Activated naive CD8-positive, alpha-beta T cell treated with anti-CD3 and anti-CD28 coated beads, Interleukin-2, amount 10 ng/mL, durations not matched to agents 7 days and 5 days (primary cell): Measurements from ENCODE around the gene RUFY3. TPM values are rescaled to one million over a fixed set of nuclear protein-coding genes. Genes with fewer than 3 reads are reported as not detected.

Experiments used
- ATAC-seq: fragments of 150-1000 bp; cut with Tn5 transposase; one replicate; pipeline ENCODE4 v1.10.0; 2021; ENCODE audit warnings: low read depth, moderate library complexity
- POLR2A ChIA-PET: fragments of 350-600 bp; sonication (Branson Sonifier 250); formaldehyde crosslinking; loops from one replicate; lab custom pipeline; 2021; ENCODE audit warnings: antibody characterized with exemption; lab: Charles Lee
- DNase-seq: peaks from one replicate; pipeline ENCODE4 v3.0.0; 2021
- H3K27ac Mint-ChIP-seq: one replicate; pipeline ENCODE4 v1.8.0; 2022; ENCODE audit warnings: mild to moderate bottlenecking, mixed read lengths
- H3K27me3 Mint-ChIP-seq: one replicate; pipeline ENCODE4 v1.8.0; 2022; ENCODE audit warnings: mild to moderate bottlenecking, moderate library complexity, mixed read lengths
- H3K36me3 Mint-ChIP-seq: one replicate; pipeline ENCODE4 v1.8.0; 2021; ENCODE audit warnings: mild to moderate bottlenecking, mixed read lengths
- H3K4me1 Mint-ChIP-seq: one replicate; pipeline ENCODE4 v1.8.0; 2021; ENCODE audit warnings: mixed read lengths
- H3K4me3 Mint-ChIP-seq: one replicate; pipeline ENCODE4 v1.8.0; 2022; ENCODE audit warnings: mild to moderate bottlenecking, moderate library complexity, mixed read lengths
- H3K9me3 Mint-ChIP-seq: one replicate; pipeline ENCODE4 v1.8.0; 2021; ENCODE audit warnings: mixed read lengths
- total RNA-seq, 2 experiments: library from RNA; stranded (reverse); gene quantifications; one replicate each; pipeline ENCODE4 v1.2.3, GENCODE V29; 2021

Gene RUFY3
- total RNA-seq, 2 experiments from 2014 or later: 38.0 to 38.5 TPM

DNA sequence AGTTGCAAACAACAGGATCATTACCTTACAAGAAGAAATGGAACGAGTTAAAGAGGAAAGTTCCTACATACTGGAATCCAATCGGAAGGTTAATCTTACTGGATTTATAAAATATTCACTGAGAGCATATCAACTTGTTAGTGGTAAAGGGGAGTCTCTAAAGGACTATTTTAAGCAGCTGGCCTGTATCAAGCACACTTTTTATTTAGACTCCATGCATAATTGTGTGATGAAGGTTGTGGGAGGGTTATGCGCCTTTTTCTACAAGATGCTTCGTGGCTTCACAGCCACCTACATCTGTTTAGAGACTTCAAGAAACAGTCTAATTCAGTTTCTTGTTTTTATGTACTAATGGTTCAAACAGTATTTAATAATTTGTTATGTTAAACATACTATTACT lies 61.3 kb downstream of the RUFY3 start:
- POLR2A ChIA-PET: no interaction called here

DNA sequence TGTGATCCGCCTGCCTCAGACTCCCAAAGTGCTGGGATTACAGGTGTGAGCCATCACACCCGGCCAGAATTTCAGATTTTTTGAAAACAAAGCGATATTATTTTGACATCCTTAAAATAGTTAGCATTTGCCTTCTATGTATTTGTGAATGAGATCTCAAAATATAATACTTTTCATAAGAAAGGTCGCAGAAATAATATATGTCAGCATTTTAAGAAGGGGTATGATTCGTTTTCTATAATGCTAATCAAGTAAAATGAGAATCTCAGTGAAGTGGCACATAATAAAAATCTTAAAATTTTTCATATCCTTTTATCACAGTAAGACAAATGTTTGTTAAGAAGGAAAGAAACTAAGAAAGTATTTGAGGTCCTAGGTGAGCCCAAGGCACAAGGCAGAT lies 65.7 kb downstream of the RUFY3 start:
- no peaks in the 10 kb centered on the region for H3K4me1 Mint-ChIP-seq
- H3K4me3 Mint-ChIP-seq: no peak overlapping the region
- H3K27me3 Mint-ChIP-seq: no peaks in the 10 kb centered on the region
- H3K27ac Mint-ChIP-seq: no peak overlapping the region
- H3K9me3 Mint-ChIP-seq: no peaks in the 10 kb centered on the region
- ATAC-seq: no peak
- peaks cover 18% of the 10 kb centered on the region for H3K36me3 Mint-ChIP-seq
- no peak for DNase-seq
- POLR2A ChIA-PET: no interaction called here

More for the DNA sequence above, 61.3 kb downstream of the RUFY3 start:
- ATAC-seq (no peak), DNase-seq (no peak)
- peaks cover 7% of the 10 kb centered on the region for H3K36me3 Mint-ChIP-seq
- H3K27me3 Mint-ChIP-seq: no peaks in the 10 kb centered on the region
- H3K4me3 Mint-ChIP-seq: no peak overlapping the region
- H3K9me3 Mint-ChIP-seq: no peaks in the 10 kb centered on the region
- H3K27ac Mint-ChIP-seq: no peak overlapping the region
- H3K4me1 Mint-ChIP-seq: no peaks in the 10 kb centered on the region

DNA sequence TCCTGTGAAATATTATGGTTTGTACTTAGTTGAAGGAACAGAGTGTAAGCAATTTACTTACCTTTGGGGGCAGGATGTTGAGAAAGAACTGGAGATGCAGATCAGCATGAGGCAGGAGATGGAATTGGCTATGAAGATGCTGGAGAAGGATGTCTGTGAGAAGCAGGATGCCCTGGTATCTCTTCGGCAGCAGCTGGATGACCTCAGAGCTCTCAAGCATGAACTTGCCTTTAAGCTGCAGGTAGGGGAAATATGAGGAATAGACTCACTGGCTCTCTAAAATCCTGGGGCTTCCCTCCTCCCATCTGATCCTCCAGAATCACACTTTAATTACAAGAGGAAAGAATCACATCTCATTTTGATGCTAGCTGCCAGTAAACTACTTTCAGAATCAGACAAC lies 67.0 kb downstream of the RUFY3 start:
- Mint-ChIP-seq H3K9me3 (no peaks in the 10 kb centered on the region), H3K36me3 (peaks cover 22% of the 10 kb centered on the region), H3K4me1 (no peaks in the 10 kb centered on the region), H3K4me3 (no peak overlapping the region), H3K27me3 (no peaks in the 10 kb centered on the region), H3K27ac (no peak overlapping the region)
- no peak for ATAC-seq
- POLR2A ChIA-PET: no interaction called here
- no peak for DNase-seq

DNA sequence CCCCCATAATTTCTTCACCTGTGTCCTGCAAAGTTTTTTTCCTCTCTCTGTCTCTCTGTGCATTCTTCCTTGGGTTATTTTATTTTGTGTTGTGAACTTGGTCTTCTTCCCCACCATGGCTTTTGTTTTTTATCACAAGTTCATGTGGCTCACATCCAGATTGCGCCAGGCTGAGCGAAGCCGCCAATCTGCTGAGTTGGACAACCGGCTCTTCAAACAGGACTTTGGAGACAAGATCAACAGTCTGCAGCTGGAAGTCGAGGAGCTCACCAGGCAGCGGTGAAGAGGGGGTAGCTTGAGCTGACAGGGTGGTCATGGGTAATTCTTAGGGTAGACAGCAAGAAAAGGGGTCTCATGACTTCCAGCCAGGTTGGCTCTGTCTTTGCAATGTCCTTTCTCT lies 71.9 kb downstream of the RUFY3 start:
- DNase-seq (no peak), ATAC-seq (no peak)
- peaks cover 26% of the 10 kb centered on the region for H3K36me3 Mint-ChIP-seq
- no peaks in the 10 kb centered on the region for H3K4me1 Mint-ChIP-seq
- POLR2A ChIA-PET: no interaction called here
- no peak overlapping the region for H3K27ac Mint-ChIP-seq
- H3K4me3 Mint-ChIP-seq: no peak overlapping the region
- H3K27me3 Mint-ChIP-seq: no peaks in the 10 kb centered on the region
- no peaks in the 10 kb centered on the region for H3K9me3 Mint-ChIP-seq

DNA sequence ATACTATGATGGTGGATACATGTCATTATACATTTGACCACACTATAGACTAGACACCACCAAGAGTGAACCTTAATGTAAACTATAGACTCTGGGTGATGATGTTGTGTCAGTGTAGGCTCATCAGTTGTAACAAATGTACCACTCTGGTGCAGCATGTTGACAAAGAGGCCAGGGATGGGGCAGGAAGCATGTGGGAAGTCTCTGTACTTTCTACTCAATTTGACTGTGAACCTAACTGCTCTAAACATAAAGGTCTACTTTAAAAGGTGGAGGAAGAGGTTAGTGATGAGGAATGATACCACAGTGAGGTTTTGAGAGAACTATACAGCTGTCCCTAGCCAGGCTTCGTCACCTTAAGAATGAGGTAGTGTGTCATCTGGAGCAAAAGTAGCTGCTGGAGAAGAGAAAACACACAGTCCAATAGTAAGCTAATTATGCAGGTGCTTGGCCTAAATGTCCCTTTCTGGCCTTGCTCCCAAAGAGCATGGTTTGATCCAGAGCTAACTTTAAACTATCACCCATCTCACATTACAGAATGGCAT lies 79.6 kb downstream of the RUFY3 start:
- Mint-ChIP-seq H3K36me3 (peaks cover 9% of the 10 kb centered on the region), H3K9me3 (no peaks in the 10 kb centered on the region), H3K4me1 (peaks cover 15% of the 10 kb centered on the region), H3K27ac (peak overlapping the region; percentile 46), H3K27me3 (no peaks in the 10 kb centered on the region), H3K4me3 (no peak overlapping the region)
- DNase-seq: no peak
- ATAC-seq: peak; percentile 93
- POLR2A ChIA-PET: no interaction called here

DNA sequence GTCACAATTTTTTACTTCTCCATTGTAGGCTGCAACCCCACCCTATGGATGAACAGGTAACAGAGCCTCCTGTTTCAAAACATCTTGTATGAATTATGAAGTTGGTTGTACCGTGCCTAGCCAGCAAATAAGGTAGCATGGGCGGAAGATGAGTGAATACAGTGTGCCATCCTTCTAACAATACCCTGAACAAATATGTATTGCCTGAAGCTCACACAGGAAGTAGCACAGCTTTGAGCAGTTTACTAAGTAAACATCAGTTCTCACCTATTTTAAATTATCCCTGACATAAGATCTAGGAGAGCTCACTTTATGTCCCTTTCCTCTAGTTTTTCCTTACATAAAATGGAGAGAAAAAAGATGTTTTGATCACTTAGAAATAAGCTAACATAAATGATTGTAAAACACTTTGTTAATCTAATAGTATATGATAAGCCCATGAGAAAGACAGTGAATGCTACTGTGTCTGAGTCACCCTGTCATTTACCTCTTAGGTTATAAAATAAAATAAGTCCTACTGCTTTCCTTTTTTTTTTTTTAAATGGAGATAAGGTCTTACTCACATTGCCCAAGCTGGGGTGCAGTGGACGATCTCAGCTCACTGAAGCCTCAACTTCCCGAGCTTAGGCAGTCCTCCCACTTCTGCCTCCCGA lies 81.3 kb downstream of the RUFY3 start:
- Mint-ChIP-seq H3K36me3 (peaks cover 4% of the 10 kb centered on the region), H3K27ac (no peak overlapping the region), H3K9me3 (no peaks in the 10 kb centered on the region), H3K4me1 (peaks cover 15% of the 10 kb centered on the region), H3K4me3 (no peak overlapping the region), H3K27me3 (no peaks in the 10 kb centered on the region)
- POLR2A ChIA-PET: no interaction called here
- ATAC-seq: no peak
- no peak for DNase-seq

DNA sequence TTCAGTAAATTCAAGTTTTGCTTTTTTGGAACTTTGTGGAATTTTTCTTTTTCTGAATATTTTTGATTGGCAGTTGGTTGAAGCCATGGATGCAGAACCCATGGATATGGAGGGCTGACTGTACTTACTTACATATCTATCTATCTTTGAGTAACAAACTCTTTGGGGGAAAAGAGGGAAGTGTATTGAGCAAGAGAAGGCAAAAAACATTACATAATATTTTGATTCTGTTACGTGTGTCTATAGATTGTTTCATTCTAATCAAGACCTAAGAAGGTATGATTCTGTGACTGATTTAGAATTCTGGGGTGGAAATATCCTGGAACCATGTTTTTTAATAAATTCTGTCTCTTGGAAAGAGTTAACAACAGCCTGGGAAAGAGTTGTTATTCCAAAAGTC lies 86.4 kb downstream of the RUFY3 start:
- no peak overlapping the region for H3K4me3 Mint-ChIP-seq
- H3K4me1 Mint-ChIP-seq: peaks cover 2% of the 10 kb centered on the region
- peaks cover 6% of the 10 kb centered on the region for H3K36me3 Mint-ChIP-seq
- H3K27me3 Mint-ChIP-seq: no peaks in the 10 kb centered on the region
- H3K27ac Mint-ChIP-seq: no peak overlapping the region
- ATAC-seq (no peak), DNase-seq (no peak)
- POLR2A ChIA-PET: no interaction called here
- H3K9me3 Mint-ChIP-seq: no peaks in the 10 kb centered on the region

DNA sequence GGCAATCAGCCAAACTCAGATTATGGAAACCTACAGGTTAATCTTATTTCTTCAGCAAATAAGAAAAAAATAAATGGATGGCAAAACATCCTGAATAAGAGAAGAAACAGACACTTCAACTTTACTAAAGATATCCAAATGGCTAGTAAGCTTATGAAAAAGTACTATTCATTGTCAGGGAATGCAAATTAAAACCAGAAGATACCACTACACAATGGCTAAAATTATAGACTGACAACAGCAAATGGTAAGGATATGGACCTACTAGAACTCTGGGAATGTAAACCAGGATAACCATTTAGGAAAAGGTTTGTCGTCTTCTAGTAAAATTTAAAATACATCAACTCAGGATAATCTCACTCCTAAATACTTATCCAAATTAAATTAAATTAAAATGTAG lies 93.6 kb downstream of the RUFY3 start:
- Mint-ChIP-seq H3K4me3 (no peak overlapping the region), H3K36me3 (peaks cover 31% of the 10 kb centered on the region), H3K27ac (no peak overlapping the region), H3K4me1 (peaks cover 11% of the 10 kb centered on the region), H3K27me3 (no peaks in the 10 kb centered on the region), H3K9me3 (peaks cover 2% of the 10 kb centered on the region)
- ATAC-seq: no peak
- no peak for DNase-seq
- POLR2A ChIA-PET: no interaction called here

DNA sequence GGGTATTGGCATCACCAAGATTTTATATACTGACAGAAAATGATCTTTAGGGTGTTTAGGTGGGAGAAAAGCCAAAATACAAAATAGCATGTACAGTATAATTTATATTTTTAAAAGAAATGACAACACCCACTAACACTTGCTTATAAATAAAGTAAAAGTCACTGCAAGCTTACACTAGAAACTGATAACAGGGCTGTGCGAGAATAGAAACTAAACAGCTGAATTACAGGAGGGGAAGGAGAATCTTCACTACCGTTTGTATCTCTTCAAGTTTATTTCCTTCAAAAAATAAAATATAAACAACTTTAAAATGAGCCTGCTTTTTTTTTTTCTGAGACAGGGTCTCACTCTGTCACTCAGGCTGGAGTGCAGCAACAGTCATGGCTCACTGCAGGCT lies 95.1 kb downstream of the RUFY3 start:
- Mint-ChIP-seq H3K36me3 (peaks cover 34% of the 10 kb centered on the region), H3K9me3 (peaks cover 2% of the 10 kb centered on the region), H3K4me3 (no peak overlapping the region), H3K27me3 (no peaks in the 10 kb centered on the region), H3K4me1 (peaks cover 11% of the 10 kb centered on the region), H3K27ac (no peak overlapping the region)
- POLR2A ChIA-PET: interaction anchor here (0.7 kb wide), 1 partner anchor 110 kb away, joined by 3 read pairs; no protein-coding TSS in a partner anchor
- no peak for DNase-seq
- no peak for ATAC-seq

DNA sequence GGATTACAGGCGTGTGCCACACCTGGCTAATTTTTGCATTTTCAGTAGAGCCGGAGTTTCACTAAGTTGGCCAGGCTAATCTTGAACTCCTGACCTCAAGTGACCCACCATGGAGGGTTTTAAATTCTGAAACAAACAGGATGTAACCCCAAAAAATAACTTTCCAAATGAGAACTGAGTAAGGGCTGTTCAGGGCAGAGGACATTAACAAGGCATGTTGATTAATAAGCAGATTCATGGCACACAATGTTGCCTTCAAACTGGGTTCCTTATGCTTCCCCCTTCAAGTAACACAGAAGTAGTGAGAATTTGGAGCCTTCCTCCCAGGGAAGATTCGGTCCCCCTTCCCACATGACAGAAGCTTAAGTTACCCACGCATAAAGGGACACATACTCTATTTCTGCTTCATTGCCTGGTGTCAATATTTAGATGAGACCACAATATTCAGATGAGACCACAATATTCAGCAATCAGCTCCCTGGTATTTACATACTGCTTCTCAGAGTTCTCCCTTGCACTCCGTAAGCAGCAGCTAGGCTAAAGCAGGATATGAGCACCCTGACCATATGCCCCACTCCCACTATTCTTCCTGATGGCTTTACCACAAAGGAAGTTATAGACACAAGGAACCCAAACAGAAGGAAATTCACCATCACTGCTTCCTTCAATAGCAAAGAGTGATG lies 96.5 kb downstream of the RUFY3 start:
- H3K4me3 Mint-ChIP-seq: no peak overlapping the region
- POLR2A ChIA-PET: interaction anchor here (1.4 to 1.9 kb wide), 2 partner anchors 20 to 84 kb away, joined by 3 to 5 read pairs; partner anchors contain the start of gene MOB1B
- ATAC-seq: no peak
- peaks cover 11% of the 10 kb centered on the region for H3K4me1 Mint-ChIP-seq
- H3K9me3 Mint-ChIP-seq: peaks cover 2% of the 10 kb centered on the region
- H3K36me3 Mint-ChIP-seq: peaks cover 44% of the 10 kb centered on the region
- no peaks in the 10 kb centered on the region for H3K27me3 Mint-ChIP-seq
- H3K27ac Mint-ChIP-seq: no peak overlapping the region
- DNase-seq: no peak

DNA sequence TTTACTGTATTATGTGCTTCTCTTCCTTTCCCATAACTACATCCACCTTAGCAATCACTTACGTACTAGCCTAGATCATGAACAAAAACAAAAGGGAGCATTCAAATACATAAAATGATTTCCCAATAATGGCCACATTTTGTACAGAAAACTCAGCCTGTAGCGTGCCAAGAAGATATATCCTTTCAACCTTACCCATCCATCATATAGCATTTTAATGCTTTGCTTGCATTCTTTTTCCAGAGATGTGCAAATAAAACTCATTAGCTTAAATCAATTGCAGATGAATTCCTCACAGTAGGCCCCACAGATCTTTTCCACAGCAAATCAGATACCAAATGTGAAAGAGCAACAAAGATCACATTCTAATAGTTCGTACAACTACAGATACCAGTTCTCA lies 97.2 kb downstream of the RUFY3 start:
- Mint-ChIP-seq H3K4me3 (no peak overlapping the region), H3K4me1 (peaks cover 11% of the 10 kb centered on the region), H3K27ac (no peak overlapping the region), H3K9me3 (peaks cover 2% of the 10 kb centered on the region), H3K27me3 (no peaks in the 10 kb centered on the region), H3K36me3 (peaks cover 46% of the 10 kb centered on the region)
- ATAC-seq (no peak), DNase-seq (no peak)
- POLR2A ChIA-PET: interaction anchor here (1.4 to 1.9 kb wide), 2 partner anchors 19 to 83 kb away, joined by 3 to 5 read pairs; partner anchors contain the start of gene MOB1B

DNA sequence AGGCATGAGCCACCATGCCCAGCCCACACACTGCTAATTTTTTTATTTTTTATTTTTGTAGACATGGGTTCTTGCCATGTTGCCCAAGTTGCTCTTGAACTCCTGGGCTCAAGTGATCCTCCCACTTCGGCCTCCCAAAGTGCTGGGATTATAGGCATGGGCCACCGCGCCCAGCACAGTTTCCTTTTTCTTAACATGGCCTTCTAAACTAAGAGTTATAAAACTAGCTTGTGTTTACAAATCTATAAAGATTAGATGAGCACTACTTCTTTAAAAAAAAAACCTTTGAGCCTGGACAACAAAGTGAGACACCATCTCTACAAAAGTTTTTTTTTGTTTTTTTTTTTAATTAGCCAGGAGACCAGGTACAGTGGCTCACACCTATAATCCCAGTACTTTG lies 107.3 kb downstream of the RUFY3 start:
- peaks cover 33% of the 10 kb centered on the region for H3K36me3 Mint-ChIP-seq

DNA sequence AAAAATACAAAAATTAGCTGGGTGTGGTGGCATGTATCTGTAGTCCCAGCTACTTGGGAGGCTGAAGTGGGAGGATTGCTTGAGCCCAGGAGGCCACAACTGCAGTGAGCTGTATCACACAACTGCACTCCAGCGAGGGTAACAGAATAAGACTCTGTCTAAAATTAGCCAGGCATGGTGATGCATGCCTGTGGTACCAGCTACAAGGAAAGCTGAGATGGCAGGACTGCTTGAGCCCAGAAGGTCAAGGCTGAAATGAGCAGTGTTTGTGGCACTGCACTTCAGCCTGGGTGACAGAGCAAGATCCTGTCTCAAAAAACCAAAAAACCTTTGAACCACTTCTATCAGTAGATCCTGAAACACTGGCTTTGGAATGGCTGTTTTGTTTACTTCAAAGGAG lies 107.7 kb downstream of the RUFY3 start:
- peaks cover 5% of the 10 kb centered on the region for H3K4me1 Mint-ChIP-seq
- POLR2A ChIA-PET: interaction anchor here (0.6 to 1.4 kb wide), 2 partner anchors 9 to 143 kb away, joined by 4 to 5 read pairs; no protein-coding TSS in a partner anchor
- DNase-seq: no peak
- no peak for ATAC-seq
- no peak overlapping the region for H3K27ac Mint-ChIP-seq
- peaks cover 32% of the 10 kb centered on the region for H3K36me3 Mint-ChIP-seq
- no peak overlapping the region for H3K4me3 Mint-ChIP-seq
- H3K27me3 Mint-ChIP-seq: no peaks in the 10 kb centered on the region
- no peaks in the 10 kb centered on the region for H3K9me3 Mint-ChIP-seq

More for the DNA sequence above, 107.3 kb downstream of the RUFY3 start:
- Mint-ChIP-seq H3K4me3 (no peak overlapping the region), H3K27me3 (no peaks in the 10 kb centered on the region), H3K9me3 (no peaks in the 10 kb centered on the region), H3K27ac (no peak overlapping the region), H3K4me1 (peaks cover 5% of the 10 kb centered on the region)
- ATAC-seq (no peak), DNase-seq (no peak)
- POLR2A ChIA-PET: interaction anchor here (0.6 to 1.4 kb wide), 3 partner anchors 10 to 142 kb away, joined by 4 to 5 read pairs (median 4); no protein-coding TSS in a partner anchor
